ENCODE measurements around the gene MEF2C.

MEF2C gene

GRCh38 chr5:88671505-88672499 lies 211.2 kb downstream of the MEF2C start:
- DNase-seq: no peak

- DNase-seq: no peak
These were observed 211.9 kb downstream of the MEF2C start for GRCh38 chr5:88671106-88671504.

- no peak for DNase-seq
These were observed 212.5 kb downstream of the MEF2C start for GRCh38 chr5:88670461-88670860.

- DNase-seq: no peak
These were observed 213.5 kb downstream of the MEF2C start for GRCh38 chr5:88669371-88670050.

GRCh38 chr5:88667496-88668201 lies 215.3 kb downstream of the MEF2C start:
- DNase-seq: no peak
